G401.6 (cell line): ENCODE data around the gene ALDH4A1.

Experiments
- FAIRE-seq: peaks from 2 replicates; lab custom pipeline; 2012; peaks lifted over from hg19 to GRCh38; lab: Jason Lieb, UNC

Gene ALDH4A1

GRCh38 chr1:18922848-18923755 is 20.7 kb upstream of the ALDH4A1 start:
- FAIRE-seq, result no peak

GRCh38 chr1:18922319-18922726 is 20.0 kb upstream of the ALDH4A1 start:
- FAIRE-seq, result no peak

DNA sequence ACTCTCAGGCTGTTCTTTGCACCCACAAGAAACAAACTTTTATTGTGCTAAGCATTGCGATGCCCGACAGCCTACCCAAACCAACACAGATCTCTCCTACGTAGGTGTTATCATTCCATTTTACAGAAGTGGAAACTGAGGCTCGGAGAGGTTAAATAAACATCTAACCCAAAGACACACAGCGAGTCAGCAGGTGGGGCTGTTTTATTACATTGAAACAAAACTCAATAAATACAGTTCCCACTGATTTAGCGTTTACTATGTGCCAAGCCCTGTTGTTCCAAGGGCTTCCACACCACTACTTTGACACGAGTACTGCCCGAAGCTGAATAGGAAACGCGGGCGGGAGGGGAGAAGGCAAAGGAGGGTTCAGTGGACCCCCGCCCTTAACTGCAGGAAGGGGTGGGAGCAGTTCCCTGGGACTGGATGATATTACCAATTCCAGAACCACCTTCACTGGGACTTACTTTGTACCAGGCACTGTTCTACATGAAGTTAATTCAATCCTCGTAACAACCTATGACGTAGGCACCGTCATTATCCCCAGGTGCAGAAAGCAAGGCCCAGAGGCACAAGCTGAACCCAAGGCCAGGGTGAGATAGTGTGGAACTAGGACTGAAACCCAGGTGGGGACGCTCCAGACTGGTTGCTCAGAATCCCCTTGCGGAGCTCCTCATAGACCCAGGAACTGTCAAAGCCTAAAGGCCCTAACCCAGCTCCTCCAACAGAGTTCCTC is 19.3 kb upstream of the ALDH4A1 start:
- FAIRE-seq, result no peak

- no peak for FAIRE-seq
Observed at GRCh38 chr1:18920931-18921330, 18.6 kb upstream of the ALDH4A1 start.

GRCh38 chr1:18919956-18920355 is 17.6 kb upstream of the ALDH4A1 start:
- no peak for FAIRE-seq

DNA sequence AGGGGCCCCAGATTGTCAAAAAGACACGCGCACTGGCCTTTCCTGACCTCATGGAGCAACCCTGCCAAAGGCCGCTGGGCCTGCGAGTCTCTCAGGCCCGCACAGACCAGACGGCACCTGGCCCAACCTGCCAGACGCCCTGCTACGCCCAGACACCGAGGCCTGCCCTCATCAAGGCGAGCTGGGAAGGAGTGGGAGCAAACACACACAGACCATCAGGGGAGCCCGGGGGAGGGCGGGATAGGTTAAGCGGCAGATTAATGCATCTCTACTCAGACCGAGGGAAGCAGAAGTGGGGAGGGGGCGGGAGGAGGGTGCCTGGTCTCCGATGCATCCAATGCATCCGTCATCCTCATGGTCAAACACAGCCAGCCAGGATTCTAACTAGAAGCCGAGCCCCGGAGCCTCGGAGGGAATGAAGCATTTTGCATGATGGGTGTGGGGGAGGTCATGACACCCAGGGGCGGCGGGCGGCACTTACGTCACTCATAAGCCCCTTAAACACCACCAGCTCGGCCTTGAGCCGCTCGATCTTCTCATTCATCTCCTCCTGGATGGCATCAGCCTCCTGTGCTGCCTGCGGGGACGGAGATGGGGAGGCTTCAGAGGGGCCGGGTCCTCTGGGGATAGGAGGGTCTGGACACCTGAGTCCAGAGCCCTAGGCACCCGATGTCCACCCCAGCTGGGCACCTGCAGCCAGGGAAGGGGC is 17.0 kb upstream of the ALDH4A1 start:
- FAIRE-seq, result no peak

GRCh38 chr1:18918417-18918816 is 16.1 kb upstream of the ALDH4A1 start:
- FAIRE-seq, result no peak

DNA sequence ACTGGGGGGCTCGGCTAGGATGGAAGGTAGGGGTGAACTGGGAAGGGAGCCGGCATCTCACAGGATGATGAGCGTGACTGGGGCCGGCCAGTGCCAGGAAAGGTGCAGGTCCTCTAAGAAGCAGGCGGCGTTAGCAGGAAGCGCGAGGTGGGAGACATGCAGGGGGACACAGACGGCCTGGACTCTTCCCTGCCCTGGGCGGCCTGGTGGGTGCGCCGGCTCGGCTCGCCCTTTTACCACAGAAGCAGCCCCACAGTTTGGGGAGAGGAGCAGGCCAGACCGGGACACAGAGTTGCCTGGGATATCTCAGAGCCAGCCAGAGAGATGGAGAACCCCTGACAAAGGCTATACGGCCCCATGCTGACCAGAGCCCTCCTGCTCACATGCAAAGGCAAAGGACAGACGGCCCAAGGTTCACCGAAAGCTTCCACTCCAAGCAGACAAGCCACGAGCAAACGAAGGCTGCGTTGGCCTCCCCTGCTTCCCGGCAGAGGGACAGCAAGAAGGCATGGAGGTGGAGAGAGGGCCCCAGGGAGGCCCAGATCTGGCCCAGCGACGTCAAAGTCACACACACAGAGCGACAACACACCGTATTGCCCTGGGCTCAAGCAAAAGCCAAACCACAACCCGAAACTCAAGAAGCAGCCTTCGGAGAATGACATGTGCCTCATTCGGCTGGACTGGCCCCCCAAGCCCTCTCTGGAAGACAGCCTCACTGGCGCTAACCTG is 14.9 kb upstream of the ALDH4A1 start:
- FAIRE-seq, result no peak

DNA sequence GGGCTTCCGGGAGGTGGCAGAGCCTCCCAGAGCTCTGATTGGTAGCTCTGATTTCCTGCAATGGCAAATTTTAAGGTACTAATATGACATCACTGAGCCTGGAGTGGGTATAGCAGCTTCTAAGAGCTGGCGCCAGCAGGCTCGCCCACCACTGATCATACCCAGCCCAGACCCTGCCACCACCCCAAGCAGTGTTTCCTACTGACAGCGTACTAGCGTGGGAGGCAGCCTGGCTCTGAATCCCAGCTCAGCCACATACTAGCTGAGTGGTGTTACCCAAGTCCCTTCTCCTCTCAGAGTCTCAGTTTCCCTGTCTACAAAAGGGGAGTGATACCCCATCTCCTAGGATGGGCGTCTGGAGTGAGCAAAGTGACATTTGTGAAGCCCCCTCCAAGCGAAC is 13.0 kb upstream of the ALDH4A1 start:
- FAIRE-seq, result no peak

DNA sequence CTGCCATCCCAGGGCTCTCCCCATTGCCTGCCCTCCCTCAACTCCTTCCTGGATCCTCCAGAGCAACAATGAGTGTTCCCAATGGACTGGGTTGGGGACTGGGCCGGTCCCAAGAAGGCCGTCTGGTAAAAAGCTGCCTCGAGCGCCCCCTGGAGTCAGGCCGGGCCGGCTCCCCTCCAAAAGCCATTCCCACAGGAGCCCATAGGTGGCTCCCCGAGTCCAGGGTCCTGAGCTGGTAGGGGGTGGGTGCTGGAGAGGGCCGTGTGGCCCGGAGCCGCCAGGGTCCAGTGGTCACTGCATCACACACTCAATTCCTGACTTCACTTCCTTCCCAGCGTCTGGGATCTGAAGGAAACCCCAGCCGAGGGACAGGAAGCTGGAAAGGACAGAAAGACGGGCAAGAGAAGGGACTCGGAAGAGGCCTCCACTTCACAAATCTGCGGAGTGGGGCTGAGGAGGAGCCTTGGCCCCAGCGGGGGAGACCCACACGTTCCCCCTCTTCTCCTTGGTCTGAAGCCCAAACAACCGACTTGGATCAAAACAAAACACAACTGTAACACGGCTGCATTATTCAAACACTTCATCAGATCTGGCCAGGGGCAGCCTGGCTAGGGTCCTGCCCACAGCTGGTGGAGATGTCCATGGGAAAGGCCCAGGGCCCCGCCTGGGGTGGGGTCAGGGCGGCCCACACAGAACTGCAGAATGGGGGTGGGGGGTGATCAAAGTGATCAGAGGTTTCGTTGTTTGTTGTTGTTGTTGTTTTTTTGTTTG is 10.9 kb upstream of the ALDH4A1 start:
- FAIRE-seq, result peak; percentile 67

- no peak for FAIRE-seq
Observed at GRCh38 chr1:18912550-18912949, 10.2 kb upstream of the ALDH4A1 start.

- FAIRE-seq, result no peak
Observed at GRCh38 chr1:18908911-18909771, 6.8 kb upstream of the ALDH4A1 start.

- FAIRE-seq, result no peak
Observed at GRCh38 chr1:18907917-18908845, 5.8 kb upstream of the ALDH4A1 start.

DNA sequence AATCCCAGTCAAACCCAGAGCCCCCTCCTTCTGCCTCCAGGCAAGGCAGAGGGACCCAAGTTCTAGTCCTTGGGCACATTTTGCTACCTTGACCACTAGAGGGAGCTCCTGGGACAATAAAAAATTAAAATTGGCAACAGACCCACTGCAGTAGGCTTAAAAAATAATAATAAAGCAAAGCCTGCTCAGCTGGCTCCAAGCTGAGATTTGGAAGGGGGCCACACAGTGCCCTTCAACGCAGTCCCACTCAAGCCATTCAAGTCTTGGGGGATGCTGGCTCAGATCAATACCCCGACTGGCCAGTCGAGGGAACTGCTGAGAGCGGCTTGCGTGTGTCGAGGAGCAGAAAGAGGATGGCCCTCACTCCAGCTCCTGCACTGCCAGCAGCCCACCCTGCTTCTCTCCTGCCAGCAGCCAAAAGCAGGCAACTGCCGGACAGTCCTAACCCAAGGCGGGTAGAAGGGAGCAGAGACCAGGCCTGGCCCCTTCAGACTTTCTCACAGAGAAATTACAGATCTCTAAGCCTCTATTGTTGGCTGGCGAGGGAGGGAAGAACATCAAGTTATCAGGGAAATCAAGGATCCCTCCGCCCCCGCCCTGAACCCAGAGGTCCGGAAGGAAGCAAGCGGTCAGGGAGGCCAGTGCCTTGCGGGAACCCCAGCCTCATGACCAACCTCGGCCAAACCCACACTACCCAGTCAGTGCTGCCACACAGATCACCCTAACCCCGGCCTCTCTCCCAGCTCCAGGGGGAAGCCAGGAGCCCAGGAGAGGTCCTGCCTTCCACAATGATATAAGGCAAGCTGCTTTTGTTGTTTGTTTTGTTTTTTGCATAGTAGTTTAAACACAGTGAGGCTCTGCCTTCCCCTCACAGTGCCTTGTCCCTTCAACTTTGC is 4.9 kb upstream of the ALDH4A1 start:
- FAIRE-seq, result peak; percentile 46

GRCh38 chr1:18903291-18903756 is 969 bp upstream of the ALDH4A1 start:
- no peak for FAIRE-seq

GRCh38 chr1:18901952-18902522 is 318 bp downstream of the ALDH4A1 start:
- FAIRE-seq, result no peak

GRCh38 chr1:18901147-18901951 is 1.0 kb downstream of the ALDH4A1 start:
- FAIRE-seq, result no peak
